LoVo (cell line): Measurements from ENCODE around the gene FBXL14.
"Not testable (repeated sequence)": the region's sequence is repeated elsewhere in the genome, so short reads cannot be mapped to it uniquely, and the experiment has no call there.

Experiments used
- DNase-seq: peaks from one replicate; pipeline ENCODE4 v3.0.0-alpha.2; 2016; ENCODE audit warnings: low spot score

Gene FBXL14

DNA sequence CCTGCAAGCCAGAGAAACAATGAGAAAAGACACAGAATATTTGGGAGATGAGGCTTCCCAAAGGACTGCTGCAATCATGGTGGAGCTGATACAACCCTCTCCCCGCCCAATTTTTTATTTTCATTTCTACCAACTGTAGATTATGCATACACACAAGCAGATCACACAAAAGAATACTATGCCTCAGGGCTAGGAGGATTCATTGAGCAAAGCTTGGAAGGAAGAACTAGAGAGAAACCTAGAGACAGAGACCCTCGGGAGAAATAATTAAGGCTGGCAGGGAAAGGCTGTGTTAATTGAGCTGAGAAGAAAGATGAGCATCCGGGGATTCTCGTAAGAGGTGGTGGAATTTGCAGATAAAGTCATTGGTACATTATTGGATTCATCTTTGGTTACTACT lies 24.8 kb upstream of the FBXL14 start:
- no peak for DNase-seq

DNA sequence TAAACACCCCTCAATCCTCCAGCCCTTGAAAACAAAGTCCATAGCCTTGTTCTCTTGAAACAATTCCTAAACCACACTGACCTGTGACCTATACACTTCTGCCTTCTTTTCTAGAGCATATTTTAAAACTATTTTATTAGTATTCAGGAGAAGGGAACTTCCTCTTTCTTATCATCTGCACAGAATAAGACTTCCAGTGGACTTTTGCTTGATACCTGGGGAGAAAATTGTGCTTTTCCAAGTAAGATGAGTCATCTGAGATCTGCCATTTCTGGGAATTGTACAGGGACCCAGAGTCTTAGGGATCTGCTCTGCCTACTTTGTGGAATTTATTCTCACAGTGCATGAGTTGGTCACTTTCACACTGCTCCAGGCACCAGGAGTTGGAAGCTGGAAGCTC lies 24.1 kb upstream of the FBXL14 start:
- DNase-seq: no peak

DNA sequence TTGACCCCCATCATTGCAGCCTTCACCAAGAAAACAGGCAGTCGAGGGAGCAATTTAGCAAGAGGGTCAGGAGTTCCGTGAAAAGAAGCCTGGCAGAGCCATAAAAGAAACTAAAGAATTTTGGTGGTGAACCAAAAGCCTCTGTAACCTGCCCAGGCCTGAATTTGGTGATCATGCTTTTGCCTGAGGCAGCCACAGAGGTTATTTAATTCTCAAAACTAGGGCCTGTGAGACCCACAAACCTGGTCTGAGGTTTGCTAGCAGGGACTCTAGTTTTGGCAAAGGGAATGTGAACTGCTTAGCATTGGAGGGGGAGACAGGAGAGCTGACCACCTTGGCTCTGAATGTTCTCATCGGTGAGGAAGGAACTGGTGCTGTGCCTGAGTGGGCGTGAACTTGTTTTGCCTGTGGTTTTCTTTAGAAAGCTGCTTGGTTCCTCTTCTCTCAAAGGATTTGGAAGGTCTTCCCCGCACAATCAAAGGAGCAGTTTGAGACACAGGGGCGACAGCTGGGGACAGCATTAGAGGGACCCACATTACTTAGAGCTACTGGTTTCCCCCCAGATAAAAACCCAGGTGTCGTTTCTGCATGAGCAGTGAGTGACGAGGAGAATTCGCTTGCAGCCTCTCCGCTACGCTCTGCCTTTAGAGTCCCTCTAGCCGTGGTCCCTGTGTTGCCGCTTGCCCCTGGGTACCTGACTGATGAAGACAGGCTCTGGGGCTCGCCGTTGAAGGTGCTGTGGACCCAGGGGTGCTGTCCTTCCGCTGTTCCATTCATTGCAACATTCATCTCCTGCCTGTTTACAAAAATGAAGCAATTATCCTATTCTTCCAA lies 22.1 kb upstream of the FBXL14 start:
- DNase-seq: no peak

GRCh38 chr12:1614360-1614759 lies 20.0 kb upstream of the FBXL14 start:
- DNase-seq: no peak

DNA sequence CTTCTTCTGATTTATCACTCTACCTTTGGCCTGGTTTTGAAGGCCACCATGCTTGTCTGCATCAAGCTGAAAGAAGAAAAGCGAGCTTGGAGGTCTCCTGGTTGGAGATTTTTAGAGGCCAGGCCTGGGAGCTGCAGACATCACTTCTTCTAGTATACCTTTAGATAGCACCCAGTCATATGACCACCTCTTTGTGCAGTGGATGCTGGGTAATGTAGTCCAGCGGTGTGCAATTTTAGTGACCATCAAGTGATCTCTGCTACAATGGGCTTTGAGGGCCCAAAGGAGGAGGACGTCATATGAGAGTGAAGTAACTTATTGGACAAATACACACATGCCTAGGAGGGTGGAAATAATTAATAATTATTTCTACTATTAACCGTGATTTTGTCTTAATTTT lies 19.5 kb upstream of the FBXL14 start:
- DNase-seq: no peak

GRCh38 chr12:1611803-1612572 lies 17.6 kb upstream of the FBXL14 start:
- no peak for DNase-seq

DNA sequence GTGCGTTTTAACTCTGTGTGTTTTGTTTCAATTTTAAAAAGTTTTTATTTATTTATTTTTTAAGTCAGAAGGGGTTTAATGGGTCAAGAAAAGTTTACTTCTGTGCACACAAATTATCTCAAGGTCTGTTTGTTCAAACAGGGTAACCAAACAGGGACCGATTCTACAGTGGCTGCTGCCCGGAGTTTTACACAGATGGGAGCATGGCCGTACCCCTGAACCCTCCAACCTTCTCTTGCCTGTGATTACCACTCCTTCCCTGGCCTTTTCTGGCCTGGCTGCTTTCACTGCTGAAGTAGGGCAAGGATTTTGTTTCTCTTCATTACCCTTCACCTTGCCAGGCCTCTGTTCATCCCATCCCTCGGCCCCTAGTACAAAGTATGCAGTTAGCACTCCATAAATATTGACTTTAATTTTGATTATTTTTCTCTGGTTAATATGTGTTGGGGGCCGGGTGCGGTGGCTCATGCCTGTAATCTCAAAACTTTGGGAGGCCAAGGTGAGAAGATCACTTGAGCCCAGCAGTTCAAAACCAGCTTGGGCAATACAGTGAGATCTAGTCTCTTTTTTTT lies 15.8 kb upstream of the FBXL14 start:
- no peak for DNase-seq

DNA sequence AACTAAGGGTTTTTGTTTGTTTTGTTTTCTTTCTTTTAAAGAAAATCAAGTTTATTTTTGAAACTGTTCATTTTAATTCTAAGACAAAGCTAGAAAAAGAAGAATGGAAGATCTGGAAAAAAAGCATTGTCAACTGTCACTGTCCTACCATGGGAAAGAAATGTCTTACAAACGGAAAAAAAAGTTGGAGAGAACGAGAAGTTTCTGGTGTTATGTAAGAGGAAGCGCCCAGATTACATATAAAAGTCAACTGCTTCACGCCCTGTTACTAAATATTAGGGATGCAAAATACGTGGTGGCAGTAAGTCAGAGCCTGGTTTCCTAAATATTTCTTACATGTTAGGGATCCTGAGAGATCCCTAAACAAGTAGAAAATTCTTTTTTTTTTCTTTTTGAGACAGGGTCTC lies 14.3 kb upstream of the FBXL14 start:
- DNase-seq: no peak

GRCh38 chr12:1607940-1608712 lies 13.7 kb upstream of the FBXL14 start:
- no peak for DNase-seq

DNA sequence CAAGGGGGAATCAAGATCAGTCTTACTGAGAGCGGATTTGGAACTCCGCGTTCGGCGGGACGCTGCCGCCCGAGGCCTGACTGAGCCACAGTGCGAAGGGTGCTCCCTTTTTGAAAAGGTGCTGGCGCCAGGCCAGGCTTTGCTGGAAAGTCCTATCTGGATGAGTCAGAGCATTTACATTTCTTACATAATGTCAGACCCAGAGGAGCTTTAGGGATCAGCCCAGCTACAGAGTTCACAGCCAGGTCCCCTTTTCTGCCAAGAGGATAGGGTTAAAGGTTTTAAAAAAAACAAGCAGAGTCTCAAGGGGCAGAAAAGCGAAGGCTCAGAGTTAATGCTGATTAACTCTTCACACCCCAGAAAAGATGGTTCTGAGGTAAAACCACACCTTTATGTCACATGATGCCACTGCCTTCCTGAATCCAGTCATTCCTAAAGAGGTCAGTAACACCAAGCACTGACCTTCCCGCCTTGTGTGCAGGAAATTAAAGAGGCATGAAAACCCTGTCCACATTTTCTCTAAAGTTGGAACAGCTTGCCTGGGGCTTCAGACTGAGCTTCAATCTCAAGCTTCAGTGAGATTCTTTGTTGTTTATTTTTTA lies 11.7 kb upstream of the FBXL14 start:
- peak; percentile 99 for DNase-seq

- DNase-seq: peak; percentile 88
Observed at GRCh38 chr12:1605129-1606020, 11.0 kb upstream of the FBXL14 start.

DNA sequence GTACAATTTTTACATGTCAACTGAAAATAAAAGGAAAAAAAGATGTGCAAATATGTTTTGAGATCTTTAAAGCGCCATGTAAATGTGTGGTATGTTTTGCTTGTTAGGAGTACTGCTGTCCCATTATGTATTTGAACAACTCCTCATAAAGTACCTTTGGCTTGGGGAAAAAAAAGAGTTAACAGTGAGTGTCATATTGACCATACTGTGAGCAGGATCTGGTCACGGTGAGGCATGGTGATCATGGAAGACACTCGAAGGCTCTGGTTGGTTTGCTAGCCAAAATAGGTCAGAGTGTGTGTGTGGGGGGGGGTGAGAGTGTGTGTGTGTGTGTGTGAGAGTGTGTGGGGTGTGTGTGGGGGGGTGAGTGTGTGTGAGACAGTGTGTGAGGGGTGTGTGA lies 10.1 kb upstream of the FBXL14 start:
- DNase-seq: no peak

- no peak for DNase-seq
Observed at GRCh38 chr12:1603269-1603993, 9.1 kb upstream of the FBXL14 start.

GRCh38 chr12:1602706-1603105 lies 8.3 kb upstream of the FBXL14 start:
- not testable (repeated sequence) for DNase-seq

DNA sequence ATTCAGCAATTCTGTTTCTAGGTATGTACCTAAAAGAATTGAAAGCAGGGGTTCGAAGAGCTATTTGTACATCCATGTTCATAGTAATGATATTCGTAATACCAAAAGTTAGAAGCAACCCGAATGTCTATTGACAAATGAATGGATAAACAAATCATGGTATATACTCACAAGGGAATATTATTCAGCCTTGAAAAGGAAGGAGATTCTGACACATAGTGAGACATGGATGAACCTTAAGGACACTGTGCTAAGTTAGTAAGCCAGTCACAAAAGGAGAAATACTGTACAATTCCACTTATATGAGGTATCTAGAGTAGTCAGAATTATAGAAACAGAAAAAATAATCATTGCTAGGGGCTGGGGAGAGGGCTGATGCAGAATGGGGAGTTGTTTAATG lies 4.4 kb upstream of the FBXL14 start:
- DNase-seq: no peak

DNA sequence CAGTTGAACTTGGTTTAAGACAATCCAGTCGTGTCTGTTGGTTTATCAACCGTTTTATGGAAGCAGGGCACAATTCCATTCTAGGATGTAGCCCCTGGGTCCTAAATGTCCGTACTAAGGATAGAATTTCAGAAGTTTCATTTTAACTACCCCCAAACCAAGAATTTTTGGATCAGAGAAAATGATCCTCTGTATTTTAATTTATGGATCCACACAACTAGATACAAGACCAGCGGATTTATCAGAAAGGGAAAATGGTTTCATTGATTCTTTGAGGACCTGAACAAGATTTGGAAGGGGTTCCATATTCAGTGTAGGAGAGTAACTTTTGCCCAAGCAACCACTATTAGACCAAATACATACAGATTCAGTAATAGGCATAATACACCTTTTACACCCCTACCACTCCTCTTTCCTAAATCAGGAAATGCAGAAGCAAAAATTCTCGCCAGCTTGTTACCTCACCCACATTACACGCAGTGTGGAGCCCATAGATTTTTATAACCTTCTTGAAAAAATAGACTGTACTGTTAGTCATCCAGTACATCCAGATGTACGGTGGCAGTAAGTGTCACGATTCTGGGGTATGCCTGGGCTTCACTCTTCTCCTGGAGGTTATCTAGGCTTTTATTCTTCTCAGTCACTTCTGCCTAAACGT lies 1.4 kb upstream of the FBXL14 start:
- DNase-seq: peak; percentile 63

DNA sequence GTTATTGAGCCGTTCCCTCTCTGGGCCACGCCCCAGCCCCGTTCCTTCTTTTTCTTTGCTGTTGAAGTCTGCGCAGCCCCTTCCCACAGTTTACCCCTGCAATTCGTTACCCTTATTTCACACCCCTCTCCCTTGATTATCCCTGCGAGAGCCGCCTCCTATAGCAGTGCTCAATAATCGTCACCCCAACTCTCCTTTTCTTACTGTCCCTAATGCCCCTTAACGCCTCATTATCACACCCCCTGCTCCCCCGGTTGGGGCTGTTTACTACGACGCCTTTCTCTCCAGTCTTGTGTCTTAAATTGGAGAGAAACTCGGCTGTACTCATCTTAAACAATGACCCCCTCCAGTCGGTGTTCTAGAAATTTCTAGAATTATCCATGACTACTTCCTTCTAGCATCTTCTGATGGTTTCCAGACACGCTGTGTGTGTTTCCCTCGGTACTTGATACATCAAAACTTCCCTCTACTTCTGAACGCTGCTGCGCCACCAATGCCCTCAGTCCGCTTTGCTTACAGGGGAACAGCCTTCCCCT lies 713 bp upstream of the FBXL14 start:
- no peak for DNase-seq

- DNase-seq: no peak
Observed at GRCh38 chr12:1594006-1594260, 448 bp downstream of the FBXL14 start.

DNA sequence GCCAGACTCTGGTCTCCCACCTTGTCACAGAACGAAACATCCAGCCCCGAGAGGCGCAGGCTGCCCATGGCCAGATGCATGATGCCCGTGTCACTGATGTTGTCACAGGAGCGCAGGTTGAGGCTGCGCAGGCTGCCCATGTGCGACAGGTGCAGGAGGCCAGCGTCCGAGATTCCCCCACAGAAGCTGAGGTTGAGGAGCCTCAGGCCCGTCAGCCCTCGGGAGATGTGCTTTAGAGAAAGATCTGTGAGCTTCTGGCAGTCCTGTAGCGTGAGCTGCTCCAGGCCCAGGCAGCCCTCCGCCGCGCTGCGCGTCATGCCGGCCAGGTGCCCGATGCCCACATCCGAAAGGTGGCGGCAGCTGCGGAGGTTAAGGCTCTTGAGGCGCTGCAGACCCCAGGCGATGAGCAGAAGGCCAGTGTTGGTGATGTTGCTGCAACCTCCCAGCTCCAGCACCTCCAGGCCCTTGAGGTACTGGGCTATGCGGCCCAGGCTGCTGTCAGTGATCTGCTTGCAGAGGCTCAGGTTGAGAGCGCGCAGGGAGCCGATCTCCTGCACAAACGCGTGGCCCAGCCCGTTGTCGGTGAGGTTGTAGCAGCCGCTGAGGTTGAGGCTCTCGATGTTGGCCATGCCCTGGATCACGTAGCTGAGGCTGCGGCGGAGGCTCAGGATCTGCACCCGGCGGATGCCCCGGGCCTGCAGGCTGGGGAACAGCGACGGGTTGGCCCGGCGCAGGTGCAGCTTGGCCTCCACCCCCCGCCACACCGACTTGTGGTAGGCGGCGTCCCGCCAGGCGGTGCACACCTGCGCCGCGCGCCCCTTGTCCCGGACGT lies 991 bp downstream of the FBXL14 start:
- peak; percentile 47 for DNase-seq
